HUES64 (cell line): ENCODE results near the gene DNAJA4.
A peak's percentile ranks its signal among the peaks of the same experiment; 100 is the strongest.

ENCODE experiments used
- H3K27ac ChIP-seq: 2 replicates; pipeline ENCODE4 v1.7.0; 2013; ENCODE audit warnings: low read depth, low read length, inconsistent platforms
- H3K27me3 ChIP-seq: 2 replicates; pipeline ENCODE4 v1.6.1; 2013; ENCODE audit warnings: mild to moderate bottlenecking, low read length; ENCODE audit not compliant: insufficient read depth
- H3K36me3 ChIP-seq: 2 replicates; pipeline ENCODE4 v1.6.1; 2013; ENCODE audit warnings: mild to moderate bottlenecking, low read length; ENCODE audit not compliant: insufficient read depth
- H3K4me1 ChIP-seq: 2 replicates; pipeline ENCODE4 v1.6.1; 2013; ENCODE audit warnings: mild to moderate bottlenecking, low read length, moderate library complexity; ENCODE audit not compliant: insufficient read depth
- H3K4me3 ChIP-seq: 2 replicates; pipeline ENCODE4 v1.5.1; 2013; ENCODE audit warnings: mild to moderate bottlenecking, low read length, moderate library complexity
- H3K9ac ChIP-seq: 2 replicates; pipeline ENCODE4 v1.6.1; 2013; ENCODE audit warnings: mild to moderate bottlenecking, low read depth, low read length
- H3K9me3 ChIP-seq: 2 replicates; pipeline ENCODE4 v1.6.1; 2013; ENCODE audit warnings: low read depth, low read length; ENCODE audit not compliant: insufficient read depth
- WGBS: fragments of 150-250, 120-280 bp; methylation state at CpG from one replicate; pipeline ENCODE4 v1.1.7; 2013; ENCODE audit warnings: missing lambda C conversion rate; 5-methylcytosine and 5-hydroxymethylcytosine counted together

The DNAJA4 gene

GRCh38 chr15:78263351-78263781 lies 996 bp upstream of the DNAJA4 start:
- H3K36me3 ChIP-seq: no peaks in the 10 kb centered on the region
- no peaks in the 10 kb centered on the region for H3K4me1 ChIP-seq
- H3K9ac ChIP-seq: no peak overlapping the region
- WGBS: 90% methylated on average over 7 of the region's 7 CpGs
- H3K27me3 ChIP-seq: peaks cover 32% of the 10 kb centered on the region
- no peak overlapping the region for H3K4me3 ChIP-seq
- no peak overlapping the region for H3K27ac ChIP-seq
- no peaks in the 10 kb centered on the region for H3K9me3 ChIP-seq

- peak overlapping the region; percentile 56 for H3K9ac ChIP-seq
- H3K4me3 ChIP-seq: peak overlapping the region; percentile 44
- no peaks in the 10 kb centered on the region for H3K4me1 ChIP-seq
- no peaks in the 10 kb centered on the region for H3K36me3 ChIP-seq
- no peak overlapping the region for H3K27ac ChIP-seq
- H3K27me3 ChIP-seq: peaks cover 32% of the 10 kb centered on the region
- 88% methylated on average over 23 of the region's 23 CpGs for WGBS
- no peaks in the 10 kb centered on the region for H3K9me3 ChIP-seq
Observed at GRCh38 chr15:78263907-78264303, 457 bp upstream of the DNAJA4 start.

- H3K27ac ChIP-seq: no peak overlapping the region
- no peaks in the 10 kb centered on the region for H3K9me3 ChIP-seq
- H3K9ac ChIP-seq: peak overlapping the region; percentile 43; the same call in 1 of the 2 replicates
- no peaks in the 10 kb centered on the region for H3K36me3 ChIP-seq
- WGBS: 78% methylated on average over 12 of the region's 12 CpGs
- H3K27me3 ChIP-seq: peaks cover 32% of the 10 kb centered on the region
- H3K4me3 ChIP-seq: peak overlapping the region; percentile 54
- H3K4me1 ChIP-seq: no peaks in the 10 kb centered on the region
Observed at GRCh38 chr15:78265137-78265460, 737 bp downstream of the DNAJA4 start.

GRCh38 chr15:78265752-78266224 lies 1.4 kb downstream of the DNAJA4 start:
- no peak overlapping the region for H3K4me3 ChIP-seq
- H3K27me3 ChIP-seq: peaks cover 32% of the 10 kb centered on the region
- no peaks in the 10 kb centered on the region for H3K4me1 ChIP-seq
- no peaks in the 10 kb centered on the region for H3K9me3 ChIP-seq
- no peak overlapping the region for H3K9ac ChIP-seq
- no peak overlapping the region for H3K27ac ChIP-seq
- WGBS: 87% methylated on average over 9 of the region's 9 CpGs
- H3K36me3 ChIP-seq: no peaks in the 10 kb centered on the region

GRCh38 chr15:78266229-78266628 lies 1.9 kb downstream of the DNAJA4 start:
- no peaks in the 10 kb centered on the region for H3K9me3 ChIP-seq
- no peak overlapping the region for H3K9ac ChIP-seq
- no peak overlapping the region for H3K4me3 ChIP-seq
- no peak overlapping the region for H3K27ac ChIP-seq
- H3K4me1 ChIP-seq: no peaks in the 10 kb centered on the region
- H3K36me3 ChIP-seq: no peaks in the 10 kb centered on the region
- H3K27me3 ChIP-seq: peaks cover 32% of the 10 kb centered on the region

DNA sequence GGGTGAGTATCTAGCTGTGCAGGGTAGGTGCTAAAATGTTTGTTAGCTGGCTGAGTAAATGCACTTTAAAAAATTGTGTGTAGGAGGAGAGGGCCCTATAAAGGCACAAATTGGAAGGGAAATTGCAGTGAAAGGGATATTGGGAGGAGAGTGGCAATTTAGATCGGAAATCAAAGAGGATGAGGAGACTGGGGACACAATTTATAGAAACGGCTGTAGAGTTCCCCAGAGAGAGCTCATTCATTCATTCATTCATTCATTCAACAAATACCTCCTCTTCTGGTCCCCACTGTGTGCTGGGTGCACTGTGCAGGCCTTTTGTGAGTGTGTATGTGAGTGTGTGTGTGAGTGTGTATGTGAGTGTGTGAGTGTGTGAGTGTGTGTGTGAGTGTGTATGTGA lies 2.4 kb downstream of the DNAJA4 start:
- Histone ChIP-seq H3K9me3 (no peaks in the 10 kb centered on the region), H3K36me3 (no peaks in the 10 kb centered on the region), H3K27ac (no peak overlapping the region), H3K9ac (no peak overlapping the region), H3K4me1 (no peaks in the 10 kb centered on the region), H3K4me3 (no peak overlapping the region), H3K27me3 (peaks cover 32% of the 10 kb centered on the region)
- 88% methylated on average over 1 of the region's 2 CpGs for WGBS

- WGBS: 91% methylated on average over 2 of the region's 2 CpGs
- no peaks in the 10 kb centered on the region for H3K9me3 ChIP-seq
- no peaks in the 10 kb centered on the region for H3K27me3 ChIP-seq
- H3K4me1 ChIP-seq: peaks cover 2% of the 10 kb centered on the region; the same call in 1 of the 2 replicates
- no peak overlapping the region for H3K27ac ChIP-seq
- no peaks in the 10 kb centered on the region for H3K36me3 ChIP-seq
- H3K4me3 ChIP-seq: no peak overlapping the region
- no peak overlapping the region for H3K9ac ChIP-seq
Observed at GRCh38 chr15:78272316-78272715, 8.0 kb downstream of the DNAJA4 start.

DNA sequence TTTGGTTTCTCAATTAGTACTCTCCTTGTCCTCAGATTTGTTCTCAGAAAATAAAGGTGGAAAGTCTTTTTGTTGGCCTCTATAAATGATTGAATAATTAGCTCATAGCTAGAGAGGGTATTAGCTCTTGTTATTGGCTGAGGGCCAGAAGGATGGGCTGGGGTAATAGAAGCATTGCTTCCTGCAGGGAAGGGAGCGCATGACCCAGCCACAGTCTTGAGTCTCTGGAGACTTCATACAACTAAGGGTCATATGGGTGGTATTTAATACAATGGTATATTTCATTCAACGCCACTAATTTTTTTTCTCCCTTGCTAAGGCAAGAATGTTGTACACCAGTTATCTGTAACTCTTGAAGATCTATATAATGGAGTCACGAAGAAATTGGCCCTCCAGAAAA lies 8.4 kb downstream of the DNAJA4 start:
- Histone ChIP-seq H3K9me3 (no peaks in the 10 kb centered on the region), H3K9ac (no peak overlapping the region), H3K36me3 (no peaks in the 10 kb centered on the region), H3K4me1 (peaks cover 2% of the 10 kb centered on the region; the same call in 1 of the 2 replicates), H3K4me3 (no peak overlapping the region), H3K27me3 (no peaks in the 10 kb centered on the region), H3K27ac (no peak overlapping the region)
- 98% methylated on average over 2 of the region's 3 CpGs for WGBS

- Histone ChIP-seq H3K27ac (no peak overlapping the region), H3K27me3 (no peaks in the 10 kb centered on the region), H3K9me3 (no peaks in the 10 kb centered on the region), H3K36me3 (peaks cover 5% of the 10 kb centered on the region; the same call in 1 of the 2 replicates), H3K4me3 (no peak overlapping the region), H3K9ac (no peak overlapping the region), H3K4me1 (peaks cover 2% of the 10 kb centered on the region; the same call in 1 of the 2 replicates)
- 94% methylated on average over 5 of the region's 5 CpGs for WGBS
Observed at GRCh38 chr15:78274994-78275393, 10.6 kb downstream of the DNAJA4 start.

- H3K4me3 ChIP-seq: no peak overlapping the region
- peaks cover 2% of the 10 kb centered on the region; the same call in 1 of the 2 replicates for H3K4me1 ChIP-seq
- WGBS: 86% methylated on average over 6 of the region's 6 CpGs
- H3K27ac ChIP-seq: no peak overlapping the region
- H3K9me3 ChIP-seq: no peaks in the 10 kb centered on the region
- H3K9ac ChIP-seq: no peak overlapping the region
- H3K27me3 ChIP-seq: no peaks in the 10 kb centered on the region
- peaks cover 17% of the 10 kb centered on the region for H3K36me3 ChIP-seq
Observed at GRCh38 chr15:78276064-78276943, 11.9 kb downstream of the DNAJA4 start.

- H3K9me3 ChIP-seq: no peaks in the 10 kb centered on the region
- peaks cover 2% of the 10 kb centered on the region; the same call in 1 of the 2 replicates for H3K4me1 ChIP-seq
- H3K36me3 ChIP-seq: peaks cover 57% of the 10 kb centered on the region
- H3K9ac ChIP-seq: no peak overlapping the region
- H3K27me3 ChIP-seq: no peaks in the 10 kb centered on the region
- H3K27ac ChIP-seq: no peak overlapping the region
- H3K4me3 ChIP-seq: no peak overlapping the region
- WGBS: 94% methylated on average over 13 of the region's 13 CpGs
Observed at GRCh38 chr15:78280319-78281072, 16.1 kb downstream of the DNAJA4 start.
